K562 (cell line): ENCODE measurements around the gene TMEM141. TPM values are rescaled to one million over a fixed set of nuclear protein-coding genes. Genes with fewer than 3 reads are reported as not detected.

ENCODE experiments used
- ARHGAP35 ChIP-seq: fragments of 450-650 bp; IDR thresholded peaks from 2 replicates; pipeline ENCODE4 v1.6.1; 2018; ENCODE audit not compliant: partially characterized antibody
- BCL6 ChIP-seq: fragments of 250-450 bp; sonication (Bioruptor Pico); IDR thresholded peaks from 2 replicates; pipeline ENCODE4 v1.4.0; 2020
- DACH1 ChIP-seq: fragments of 450-650 bp; IDR thresholded peaks from 2 replicates; pipeline ENCODE4 v1.6.1; 2018; ENCODE audit not compliant: partially characterized antibody
- DNMT1 ChIP-seq: fragments of 450-650 bp; IDR thresholded peaks from 2 replicates; pipeline ENCODE4 v1.6.1; 2016; ENCODE audit warnings: antibody characterized with exemption, mild to moderate bottlenecking
- ESRRB ChIP-seq: fragments of 250-450 bp; sonication (Bioruptor Pico); IDR thresholded peaks from 2 replicates; pipeline ENCODE4 v1.5.0; 2020; ENCODE audit warnings: mild to moderate bottlenecking, moderate library complexity, borderline replicate concordance
- FOXP1 ChIP-seq: sonication (generic); formaldehyde crosslinking; IDR thresholded peaks from 2 replicates; pipeline ENCODE4 v1.8.0; 2022; ENCODE audit warnings: mild to moderate bottlenecking, missing genetic modification reagents
- HCFC1 ChIP-seq: IDR thresholded peaks from 2 replicates; pipeline ENCODE4 v1.6.1; 2012; ENCODE audit warnings: low read depth, low read length, improper control_type of control experiment
- HNRNPLL ChIP-seq: fragments of 200-400 bp; formaldehyde crosslinking; IDR thresholded peaks from 2 replicates; pipeline ENCODE4 v1.6.1; 2017; ENCODE audit warnings: low read length, low read depth, mild to moderate bottlenecking; ENCODE audit not compliant: poor library complexity, severe bottlenecking
- HNRNPUL1 ChIP-seq: fragments of 200-400 bp; formaldehyde crosslinking; IDR thresholded peaks from 2 replicates; pipeline ENCODE4 v1.6.1; 2017; ENCODE audit warnings: low read length
- IFI16 ChIP-seq: fragments of 250-450 bp; sonication (Bioruptor Pico); IDR thresholded peaks from 2 replicates; pipeline ENCODE4 v2.1.2; 2022; ENCODE audit warnings: mild to moderate bottlenecking, inconsistent platforms
- KAT8 ChIP-seq: fragments of 450-650 bp; IDR thresholded peaks from 2 replicates; pipeline ENCODE4 v1.6.1; 2016; ENCODE audit warnings: low read depth, mild to moderate bottlenecking
- KHSRP ChIP-seq: fragments of 450-650 bp; IDR thresholded peaks from 2 replicates; pipeline ENCODE4 v1.6.1; 2017
- KLF6 ChIP-seq: fragments of 250-450 bp; sonication (Bioruptor Pico); IDR thresholded peaks from 2 replicates; pipeline ENCODE4 v1.4.0; 2020; ENCODE audit warnings: mild to moderate bottlenecking, moderate library complexity, borderline replicate concordance
- MEIS2 ChIP-seq: fragments of 450-650 bp; IDR thresholded peaks from 2 replicates; pipeline ENCODE4 v1.6.1; 2014; ENCODE audit warnings: mild to moderate bottlenecking; ENCODE audit not compliant: partially characterized antibody
- NCOR1 ChIP-seq: fragments of 450-650 bp; IDR thresholded peaks from 2 replicates; pipeline ENCODE4 v1.6.1; 2016; ENCODE audit warnings: mild to moderate bottlenecking, moderate library complexity
- NFIC ChIP-seq: fragments of 450-650 bp; IDR thresholded peaks from 2 replicates; pipeline ENCODE4 v1.6.1; 2017; ENCODE audit warnings: mild to moderate bottlenecking, inconsistent platforms
- NONO ChIP-seq, 2 experiments: fragments of 200-400 bp in 1 of 2; fragments of 450-650 bp in 1 of 2; formaldehyde crosslinking in 1 of 2; IDR thresholded peaks; 2 replicates each; pipeline ENCODE4 v1.6.1; 2017; ENCODE audit warnings: low read depth in 2 of 2, mild to moderate bottlenecking in 2 of 2, moderate library complexity in 2 of 2, low read length in 1 of 2
- NRF1 ChIP-seq, 2 experiments: fragments of 450-650 bp; IDR thresholded peaks in 1 of 2; conservative IDR thresholded peaks in 1 of 2; 2 replicates each; pipeline ENCODE4 v1.6.1; 2014; ENCODE audit warnings: mild to moderate bottlenecking in 2 of 2
- PHTF2 ChIP-seq: fragments of 250-450 bp; sonication (Bioruptor Pico); IDR thresholded peaks from 2 replicates; pipeline ENCODE4 v1.5.0; 2021; ENCODE audit warnings: mild to moderate bottlenecking
- POLR2B ChIP-seq: fragments of 450-650 bp; IDR thresholded peaks from 2 replicates; pipeline ENCODE4 v1.6.1; 2018; ENCODE audit warnings: low read depth; ENCODE audit not compliant: partially characterized antibody
- RBM34 ChIP-seq: fragments of 200-400 bp; formaldehyde crosslinking; IDR thresholded peaks from 2 replicates; pipeline ENCODE4 v1.6.1; 2018; ENCODE audit warnings: low read length, borderline replicate concordance; ENCODE audit not compliant: insufficient read depth
- SNRNP70 ChIP-seq: fragments of 200-400 bp; formaldehyde crosslinking; optimal IDR thresholded peaks from 2 replicates; pipeline ENCODE3; 2017; ENCODE audit warnings: low read depth, low read length
- TBP ChIP-seq: optimal IDR thresholded peaks from 2 replicates; pipeline ENCODE3; 2011; ENCODE audit warnings: low read depth, low read length, improper control_type of control experiment
- ZNF449 ChIP-seq: fragments of 250-450 bp; sonication (Bioruptor Pico); IDR thresholded peaks from 2 replicates; pipeline ENCODE4 v1.8.0; 2022; ENCODE audit warnings: moderate library complexity, mild to moderate bottlenecking, inconsistent platforms
- ZNF584 ChIP-seq: fragments of 200-800 bp; sonication (Bioruptor generic); IDR thresholded peaks from 2 replicates; pipeline ENCODE4 v1.6.1; 2016; ENCODE audit warnings: low read depth, mild to moderate bottlenecking, missing genetic modification characterization, missing compliant biosample characterization
- polyA plus RNA-seq, 8 experiments: library from polyadenylated mRNA; depleted of rRNA in 4 of 8; stranded (reverse) in 5 of 8; unstranded in 3 of 8; fragments of >200 nt; fragmentation: Nextera tagmentation in 2 of 8; fragmentation: Illumina TruSeq in 1 of 8; extraction: Ambion mirVana in 2 of 8; extraction: Trizol in 1 of 8; gene quantifications; 2 replicates each; pipeline versions ENCODE4 v1.2.1 to v1.2.3, GENCODE V29; 2011 to 2014; ENCODE audit warnings: inconsistent platforms in 1 of 8, missing spikeins in 1 of 8
- total RNA-seq, 7 experiments: library from RNA; depleted of rRNA in 6 of 7; stranded (reverse); fragments of >200 nt in 6 of 7; fragmentation: Illumina TruSeq in 2 of 7; extraction: Trizol in 2 of 7; gene quantifications; 2 replicates each; pipeline versions ENCODE4 v1.2.1 to v1.2.3, GENCODE V29; 2011 to 2021; ENCODE audit warnings: low replicate concordance in 1 of 7
- TF ChIP-seq, protein P1 (sequence below): sonication (generic); formaldehyde crosslinking; IDR thresholded peaks from 2 replicates; pipeline ENCODE4 v1.8.0; 2022; ENCODE audit warnings: mild to moderate bottlenecking, missing genetic modification reagents
- TF ChIP-seq, protein P2 (sequence below): fragments of 450-650 bp; formaldehyde crosslinking; IDR thresholded peaks from 2 replicates; pipeline ENCODE4 v1.4.0; 2020; ENCODE audit warnings: mild to moderate bottlenecking, mixed read lengths

Gene TMEM141
- total and polyA plus RNA-seq, 9 of the 15 experiments (the other 6 are each of a cell fraction or from before 2014, with no cell fraction given), result 21.5 to 123 (median 74.8) TPM

DNA sequence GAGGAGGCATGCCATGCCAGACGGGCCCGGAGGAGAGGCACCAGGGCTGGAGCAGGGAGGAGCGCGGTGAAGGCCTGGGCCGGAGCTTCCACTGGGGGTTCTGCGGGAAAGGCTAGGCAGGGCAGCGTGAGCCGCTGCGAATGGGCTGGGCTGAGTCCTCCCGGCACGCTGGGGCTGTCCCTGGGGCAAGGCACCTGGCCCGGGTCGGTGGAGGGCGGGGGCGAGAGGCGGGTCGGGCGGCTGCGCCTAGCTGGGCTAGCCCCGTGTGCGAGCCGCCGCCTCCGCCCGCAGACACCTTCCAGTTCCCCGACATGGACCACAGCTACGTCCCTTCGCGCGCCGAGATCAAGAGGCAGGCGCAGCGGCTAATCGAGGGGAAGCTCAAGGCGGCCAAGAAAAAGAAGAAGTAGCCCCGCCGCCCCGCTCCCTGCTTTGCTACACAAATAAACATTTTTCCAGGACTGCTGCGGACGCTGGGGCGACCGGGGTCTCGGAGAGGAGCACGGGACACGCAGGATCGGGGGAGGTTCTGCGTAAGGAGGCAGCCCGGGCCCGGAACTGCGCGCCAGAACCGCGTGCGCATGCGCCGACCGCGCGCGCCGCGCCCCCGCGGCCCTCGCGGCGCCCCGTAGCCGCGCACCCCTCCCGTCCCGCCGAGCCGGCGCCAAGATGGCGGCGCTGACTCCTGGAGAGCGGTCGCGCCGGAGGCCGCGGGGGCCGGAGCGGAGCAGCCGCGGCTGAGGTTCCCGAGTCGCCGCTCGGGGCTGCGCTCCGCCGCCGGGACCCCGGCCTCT is 16.3 kb downstream of the TMEM141 start, which contains the start of gene RABL6 (continued):
- TF ChIP-seq ZNF449 (CRISPR knock-in tag) (no peak), NRF1 (conservative IDR thresholded peaks at IDR 0.05 in 1 of 2, IDR thresholded peaks at IDR 0.05 in 1 of 2) (peak; percentile 92 to 94), BCL6 (CRISPR knock-in tag) (no peak), NFIC (0 out of 2 replicates have a peak, but pooled peaks have one; percentile 23), FOXP1 (CRISPR knock-in tag) (no peak), KHSRP (no peak), DACH1 (no peak), KAT8 (no peak), SNRNP70 (no peak), MEIS2 (peak; percentile 77), ZNF584 (no peak), TBP (peak; percentile 74), ESRRB (no peak), ARHGAP35 (no peak), HCFC1 (peak; percentile 51; the same call in 1 of the 2 replicates), POLR2B (peak; percentile 70), PHTF2 (CRISPR knock-in tag) (no peak), HNRNPLL (peak; percentile 73), HNRNPUL1 (no peak), KLF6 (CRISPR knock-in tag) (peak; percentile 53; the same call in 1 of the 2 replicates), IFI16 (CRISPR knock-in tag) (no peak), DNMT1 (no peak), RBM34 (no peak), NCOR1 (no peak), NONO (IDR thresholded peaks at IDR 0.05; ENCODE audit: low read depth in 2 of 2, low read length in 1 of 2) (peak in 1 of 2 experiments; percentile 79; a peak in 2 of 4 replicates)
- TF ChIP-seq, protein P1, sequence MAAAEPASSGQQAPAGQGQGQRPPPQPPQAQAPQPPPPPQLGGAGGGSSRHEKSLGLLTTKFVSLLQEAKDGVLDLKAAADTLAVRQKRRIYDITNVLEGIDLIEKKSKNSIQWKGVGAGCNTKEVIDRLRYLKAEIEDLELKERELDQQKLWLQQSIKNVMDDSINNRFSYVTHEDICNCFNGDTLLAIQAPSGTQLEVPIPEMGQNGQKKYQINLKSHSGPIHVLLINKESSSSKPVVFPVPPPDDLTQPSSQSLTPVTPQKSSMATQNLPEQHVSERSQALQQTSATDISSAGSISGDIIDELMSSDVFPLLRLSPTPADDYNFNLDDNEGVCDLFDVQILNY (CRISPR knock-in tag), result no peak
- TF ChIP-seq, protein P2, sequence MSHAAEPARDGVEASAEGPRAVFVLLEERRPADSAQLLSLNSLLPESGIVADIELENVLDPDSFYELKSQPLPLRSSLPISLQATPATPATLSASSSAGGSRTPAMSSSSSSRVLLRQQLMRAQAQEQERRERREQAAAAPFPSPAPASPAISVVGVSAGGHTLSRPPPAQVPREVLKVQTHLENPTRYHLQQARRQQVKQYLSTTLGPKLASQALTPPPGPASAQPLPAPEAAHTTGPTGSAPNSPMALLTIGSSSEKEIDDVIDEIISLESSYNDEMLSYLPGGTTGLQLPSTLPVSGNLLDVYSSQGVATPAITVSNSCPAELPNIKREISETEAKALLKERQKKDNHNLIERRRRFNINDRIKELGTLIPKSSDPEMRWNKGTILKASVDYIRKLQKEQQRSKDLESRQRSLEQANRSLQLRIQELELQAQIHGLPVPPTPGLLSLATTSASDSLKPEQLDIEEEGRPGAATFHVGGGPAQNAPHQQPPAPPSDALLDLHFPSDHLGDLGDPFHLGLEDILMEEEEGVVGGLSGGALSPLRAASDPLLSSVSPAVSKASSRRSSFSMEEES (CRISPR knock-in tag), result no peak
